Esophagus squamous epithelium (tissue), 4 donors: ENCODE results near the gene GNG12.

Experiments used
- POLR2A ChIP-seq, 4 donors: fragments of 450-650 bp; IDR thresholded peaks; one replicate each; pipeline ENCODE4 v1.6.1; 2017; ENCODE audit warnings: antibody characterized with exemption in 4 of 4, mild to moderate bottlenecking in 4 of 4, moderate library complexity in 3 of 4
- TF ChIP-seq, protein P1 (sequence below), 6 experiments: fragments of 450-650 bp in 4 of 6; fragments of 200-600 bp in 2 of 6; sonication (generic) in 2 of 6; IDR thresholded peaks; one replicate each; pipeline ENCODE4 v1.5.1; 2016 to 2019; ENCODE audit warnings: antibody characterized with exemption in 6 of 6, mild to moderate bottlenecking in 4 of 6, moderate library complexity in 4 of 6

DNA sequence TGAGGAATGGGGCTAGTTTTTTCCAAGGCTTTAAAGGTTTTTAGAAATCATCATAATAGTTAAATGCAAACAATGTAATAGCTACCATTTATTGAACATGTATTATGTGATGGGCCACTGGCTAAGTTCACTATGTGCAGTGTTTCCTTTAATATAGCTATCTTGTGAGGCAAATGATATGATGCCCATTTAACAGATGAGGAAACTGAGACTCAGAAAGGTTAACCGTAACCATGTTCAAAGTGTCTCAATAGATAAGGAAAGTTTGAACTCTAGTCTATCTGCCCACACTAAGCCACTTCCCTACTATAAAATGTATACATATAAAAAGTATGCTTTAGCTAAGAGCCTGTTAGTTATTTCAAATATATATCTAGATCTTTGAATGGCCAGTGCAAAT, 64.8 kb downstream of the GNG12 start:
- TF ChIP-seq, protein P1, sequence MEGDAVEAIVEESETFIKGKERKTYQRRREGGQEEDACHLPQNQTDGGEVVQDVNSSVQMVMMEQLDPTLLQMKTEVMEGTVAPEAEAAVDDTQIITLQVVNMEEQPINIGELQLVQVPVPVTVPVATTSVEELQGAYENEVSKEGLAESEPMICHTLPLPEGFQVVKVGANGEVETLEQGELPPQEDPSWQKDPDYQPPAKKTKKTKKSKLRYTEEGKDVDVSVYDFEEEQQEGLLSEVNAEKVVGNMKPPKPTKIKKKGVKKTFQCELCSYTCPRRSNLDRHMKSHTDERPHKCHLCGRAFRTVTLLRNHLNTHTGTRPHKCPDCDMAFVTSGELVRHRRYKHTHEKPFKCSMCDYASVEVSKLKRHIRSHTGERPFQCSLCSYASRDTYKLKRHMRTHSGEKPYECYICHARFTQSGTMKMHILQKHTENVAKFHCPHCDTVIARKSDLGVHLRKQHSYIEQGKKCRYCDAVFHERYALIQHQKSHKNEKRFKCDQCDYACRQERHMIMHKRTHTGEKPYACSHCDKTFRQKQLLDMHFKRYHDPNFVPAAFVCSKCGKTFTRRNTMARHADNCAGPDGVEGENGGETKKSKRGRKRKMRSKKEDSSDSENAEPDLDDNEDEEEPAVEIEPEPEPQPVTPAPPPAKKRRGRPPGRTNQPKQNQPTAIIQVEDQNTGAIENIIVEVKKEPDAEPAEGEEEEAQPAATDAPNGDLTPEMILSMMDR (IDR thresholded peaks at IDR 0.05) = no peak
- no peak for TF ChIP-seq POLR2A (IDR thresholded peaks at IDR 0.05)
